Upper lobe of left lung (tissue), 4 donors: ENCODE measurements around the gene KCNJ5.

Source experiments
- POLR2A ChIP-seq, 4 donors: fragments of 450-650 bp; IDR thresholded peaks; one replicate each; pipeline ENCODE4 v1.5.1; 2016 to 2017; ENCODE audit warnings: antibody characterized with exemption in 4 of 4, mild to moderate bottlenecking in 2 of 4
- TF ChIP-seq, protein P1 (sequence below), 6 experiments: fragments of 450-650 bp in 4 of 6; fragments of 200-600 bp in 2 of 6; sonication (generic) in 2 of 6; IDR thresholded peaks; one replicate each; pipeline ENCODE4 v1.5.1; 2016 to 2019; ENCODE audit warnings: antibody characterized with exemption in 6 of 6

DNA sequence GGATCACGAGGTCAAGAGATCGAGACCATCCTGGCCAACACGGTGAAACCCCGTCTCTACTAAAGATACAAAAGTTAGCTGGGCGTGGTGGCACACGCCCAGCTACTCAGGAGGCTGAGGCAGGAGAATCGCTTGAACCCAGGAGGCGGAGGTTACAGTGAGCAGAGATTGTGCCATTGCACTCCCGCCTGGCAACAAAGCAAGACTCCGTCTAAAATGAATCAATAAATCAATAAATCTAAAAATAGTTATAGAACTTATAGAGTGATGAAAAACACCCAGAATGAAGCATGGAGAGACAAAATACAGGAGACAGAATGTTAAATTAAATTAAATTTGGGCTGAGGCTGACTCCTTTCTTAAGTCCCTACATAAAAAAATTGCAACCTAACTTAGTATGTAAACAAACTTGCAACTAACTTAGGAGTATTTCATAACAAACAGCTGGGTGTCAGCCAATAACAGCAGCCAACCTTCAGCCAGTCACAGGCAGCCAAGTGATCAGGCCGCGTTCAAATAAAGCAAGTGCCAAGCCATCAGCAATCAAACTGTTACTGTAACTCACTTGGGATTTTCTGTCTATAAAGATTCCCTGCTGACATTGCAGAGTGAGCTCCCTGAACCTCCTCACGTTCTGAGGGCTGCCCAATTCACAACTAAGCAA, 58.8 kb downstream of the KCNJ5 start:
- TF ChIP-seq POLR2A (IDR thresholded peaks at IDR 0.05): no peak
- TF ChIP-seq, protein P1, sequence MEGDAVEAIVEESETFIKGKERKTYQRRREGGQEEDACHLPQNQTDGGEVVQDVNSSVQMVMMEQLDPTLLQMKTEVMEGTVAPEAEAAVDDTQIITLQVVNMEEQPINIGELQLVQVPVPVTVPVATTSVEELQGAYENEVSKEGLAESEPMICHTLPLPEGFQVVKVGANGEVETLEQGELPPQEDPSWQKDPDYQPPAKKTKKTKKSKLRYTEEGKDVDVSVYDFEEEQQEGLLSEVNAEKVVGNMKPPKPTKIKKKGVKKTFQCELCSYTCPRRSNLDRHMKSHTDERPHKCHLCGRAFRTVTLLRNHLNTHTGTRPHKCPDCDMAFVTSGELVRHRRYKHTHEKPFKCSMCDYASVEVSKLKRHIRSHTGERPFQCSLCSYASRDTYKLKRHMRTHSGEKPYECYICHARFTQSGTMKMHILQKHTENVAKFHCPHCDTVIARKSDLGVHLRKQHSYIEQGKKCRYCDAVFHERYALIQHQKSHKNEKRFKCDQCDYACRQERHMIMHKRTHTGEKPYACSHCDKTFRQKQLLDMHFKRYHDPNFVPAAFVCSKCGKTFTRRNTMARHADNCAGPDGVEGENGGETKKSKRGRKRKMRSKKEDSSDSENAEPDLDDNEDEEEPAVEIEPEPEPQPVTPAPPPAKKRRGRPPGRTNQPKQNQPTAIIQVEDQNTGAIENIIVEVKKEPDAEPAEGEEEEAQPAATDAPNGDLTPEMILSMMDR (IDR thresholded peaks at IDR 0.05): no peak
